8988T (cell line): ENCODE results near the gene RBMXL3.
"Not testable (repeated sequence)": the region's sequence is repeated elsewhere in the genome, so short reads cannot be mapped to it uniquely, and the experiment has no call there.

Source experiments
- DNase-seq: peaks from one replicate; pipeline ENCODE4 v3.0.0; 2011

RBMXL3 gene

DNA sequence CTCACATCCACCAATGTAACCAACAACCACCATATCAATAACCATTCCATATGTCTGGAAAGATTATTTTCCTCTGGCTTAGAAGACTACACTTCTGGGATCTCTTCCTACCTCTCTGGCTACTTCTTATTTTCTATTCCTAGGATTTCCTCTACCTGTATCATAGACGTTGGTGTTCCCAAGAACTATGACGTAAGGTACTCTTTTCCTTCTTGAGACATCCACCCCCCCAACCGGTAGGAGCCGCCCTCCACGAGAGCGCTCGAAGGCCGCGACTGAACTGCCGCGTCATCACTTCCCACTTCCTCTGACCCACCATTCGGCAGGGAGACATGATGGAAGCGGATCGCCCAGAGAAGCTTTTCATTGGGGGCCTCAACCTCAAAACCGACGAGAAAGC lies at the start of gene RBMXL3:
TSS of gene RBMXL3 (plus strand) at position 301 of the 400 bp plus-strand sequence. CDS start at position 333, 32 bp downstream.
- DNase-seq: no peak

DNA sequence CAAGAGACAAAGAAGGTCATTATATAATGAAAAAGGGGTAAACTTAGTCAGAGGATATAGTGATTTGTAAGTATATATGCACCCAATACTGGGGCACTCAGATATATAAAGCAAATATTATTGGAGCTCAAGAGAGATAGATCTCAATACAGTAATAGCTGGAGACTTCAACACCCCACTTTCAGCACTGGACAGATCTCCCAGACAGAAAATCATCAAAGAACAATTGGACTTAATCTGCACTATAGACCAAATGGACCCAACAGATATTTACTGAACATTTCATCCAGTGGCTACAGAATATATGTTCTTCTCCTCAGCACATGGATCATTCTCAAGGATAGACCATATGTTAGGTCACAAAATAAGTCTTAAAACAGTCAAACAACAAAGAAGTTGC lies 47.2 kb upstream of the RBMXL3 start:
- DNase-seq: no peak

DNA sequence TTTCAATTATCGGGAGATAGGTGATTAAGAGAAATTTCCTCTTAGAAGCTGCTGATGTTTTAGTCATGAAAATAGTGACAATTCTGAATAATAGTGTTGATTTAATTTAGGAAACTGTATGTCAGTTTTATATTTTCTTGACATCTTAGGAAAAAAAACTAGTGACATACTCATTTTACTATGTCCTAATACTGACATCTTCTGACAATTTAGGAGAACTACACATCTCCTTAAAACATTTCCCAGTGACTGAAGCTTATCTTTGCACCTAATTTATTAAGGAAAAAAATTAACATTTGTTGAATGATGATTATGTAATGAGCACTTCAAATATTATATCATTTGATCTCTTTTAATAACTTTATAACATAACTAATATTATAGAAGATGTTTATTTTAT lies 42.0 kb upstream of the RBMXL3 start:
- no peak for DNase-seq

DNA sequence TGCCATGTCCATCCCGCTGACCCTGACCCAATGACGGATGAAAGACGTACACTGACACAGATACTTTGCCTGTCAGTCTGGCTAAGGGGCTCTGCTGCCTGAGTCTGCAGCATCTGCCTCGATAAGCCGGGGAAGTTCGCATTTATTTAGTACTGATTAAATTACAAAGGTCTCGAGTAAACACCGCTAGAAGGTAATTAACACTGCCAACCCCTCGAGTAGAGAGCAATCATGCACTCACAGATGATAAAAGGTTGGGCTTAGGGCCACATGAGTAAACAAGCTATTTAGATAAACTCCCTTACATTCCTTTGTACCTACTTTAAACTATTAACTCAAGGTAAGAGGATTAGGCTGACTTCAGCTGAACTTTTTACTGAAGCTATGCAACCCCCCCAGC lies 16.0 kb upstream of the RBMXL3 start:
- no peak for DNase-seq

DNA sequence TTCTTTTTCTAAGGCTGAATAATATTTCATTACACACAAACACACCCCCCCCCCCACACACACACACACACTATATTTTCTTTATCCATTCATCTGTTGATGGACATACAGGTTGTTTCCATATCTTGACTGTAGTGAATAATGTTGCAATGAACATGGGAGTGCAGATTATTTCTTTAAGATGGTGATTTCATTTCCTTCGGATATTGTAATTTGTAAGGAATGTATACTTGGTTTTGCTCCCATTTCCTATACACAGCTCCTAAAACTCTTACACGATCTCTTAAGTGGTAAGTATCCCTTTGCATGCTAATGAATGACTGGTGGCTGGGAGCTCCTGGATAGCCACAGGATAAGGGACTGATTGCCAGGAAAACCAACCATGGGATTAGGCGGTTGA lies 14.7 kb upstream of the RBMXL3 start:
- no peak for DNase-seq

DNA sequence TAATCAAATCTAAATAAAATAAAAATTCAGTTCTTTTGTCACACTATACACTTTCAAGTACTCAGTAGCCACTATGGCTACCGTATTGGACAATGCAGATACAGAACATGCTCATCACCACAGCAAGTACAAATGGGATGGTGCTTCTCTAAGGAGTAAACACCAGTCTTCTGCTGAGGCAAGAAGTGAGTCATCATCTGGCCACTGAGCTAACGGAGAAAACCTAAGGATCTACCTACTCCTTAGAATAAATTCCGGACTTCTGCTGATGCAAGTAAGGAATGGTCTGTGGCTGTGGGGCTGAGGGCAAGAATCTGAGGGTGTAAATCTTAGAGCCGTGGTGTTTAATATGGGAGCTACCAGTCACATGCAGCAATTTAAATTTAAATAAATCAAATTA lies 11.3 kb upstream of the RBMXL3 start:
- no peak for DNase-seq

DNA sequence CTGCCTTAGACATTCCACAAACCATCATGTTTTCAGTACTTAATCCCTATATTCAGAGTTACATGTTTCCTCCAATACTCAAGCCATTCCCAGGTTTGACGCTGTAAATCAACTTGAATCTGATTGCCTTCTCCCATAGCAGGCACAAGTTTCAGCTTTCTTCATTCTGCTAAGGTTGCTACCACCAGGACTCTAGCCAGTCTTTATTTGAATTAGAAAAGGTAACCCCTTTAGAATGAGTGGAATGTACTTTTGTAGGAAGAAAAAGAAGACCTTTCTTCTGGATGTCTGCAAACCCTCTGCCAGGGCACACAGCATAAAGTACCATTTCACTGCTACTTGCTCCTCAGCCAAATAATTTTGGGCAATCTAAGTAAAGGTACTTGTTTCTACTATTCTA lies 10.7 kb upstream of the RBMXL3 start:
- no peak for DNase-seq

DNA sequence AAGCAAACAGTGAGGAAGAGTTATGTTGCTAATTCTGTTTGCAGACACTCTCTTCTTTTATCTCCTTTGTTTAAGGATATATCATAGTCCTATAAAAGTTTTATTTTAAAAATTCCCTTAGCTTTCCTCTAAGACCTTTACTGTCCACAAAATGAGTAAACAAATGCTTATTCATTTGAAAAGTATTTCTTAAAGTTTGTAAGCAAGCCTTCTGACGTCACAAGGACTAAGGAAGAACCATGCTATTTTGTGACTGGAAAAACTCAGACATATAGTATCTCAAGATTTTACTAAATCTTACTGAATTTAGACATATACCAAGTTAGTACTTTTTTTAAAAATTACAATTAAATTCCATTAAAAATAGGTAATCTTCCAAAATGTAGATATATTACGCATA lies 5.2 kb upstream of the RBMXL3 start:
- no peak for DNase-seq

DNA sequence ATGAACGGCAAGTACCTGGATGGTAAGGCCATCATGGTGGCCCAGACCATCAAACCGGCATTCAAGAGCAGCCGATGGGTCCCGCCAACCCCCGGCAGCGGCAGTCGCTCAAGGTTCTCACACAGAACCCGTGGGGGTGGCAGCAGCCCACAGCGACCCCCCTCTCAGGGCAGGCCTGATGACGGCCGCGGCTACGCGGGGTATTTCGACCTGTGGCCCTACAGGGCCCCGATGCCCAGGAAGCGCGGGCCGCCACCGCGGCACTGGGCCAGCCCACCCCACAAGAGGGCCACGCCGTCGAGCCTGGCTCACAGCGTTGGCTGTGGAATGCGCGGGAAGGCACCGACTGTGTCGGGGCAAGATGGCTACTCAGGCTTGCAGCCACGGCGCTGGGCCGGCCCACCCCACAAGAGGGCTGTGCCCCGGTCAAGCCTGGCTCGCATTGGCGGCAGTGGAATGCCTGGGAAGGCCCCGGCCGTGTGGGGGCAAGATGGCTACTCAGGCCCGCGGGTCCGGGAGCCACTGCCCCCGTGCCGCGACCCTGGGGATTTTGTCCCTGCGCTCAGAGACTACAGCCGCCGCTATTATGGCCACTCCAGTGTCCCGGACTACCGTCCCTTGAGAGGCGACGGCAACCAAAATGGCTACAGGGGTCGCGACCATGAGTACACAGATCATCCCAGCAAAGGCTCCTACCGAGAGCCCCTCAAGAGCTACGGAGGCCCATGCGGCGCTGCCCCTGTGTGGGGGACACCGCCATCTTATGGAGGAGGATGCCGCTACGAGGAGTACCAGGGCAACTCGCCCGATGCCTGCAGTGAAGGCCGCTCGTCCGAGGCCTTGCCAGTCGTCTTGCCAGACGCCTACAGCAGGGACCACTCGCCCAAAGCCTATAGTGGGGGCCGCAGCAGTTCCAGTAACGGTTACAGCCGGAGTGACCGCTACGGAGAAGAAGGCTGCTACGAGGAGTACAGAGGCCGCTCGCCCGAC lies 731 bp downstream of the RBMXL3 start:
- no peak for DNase-seq

DNA sequence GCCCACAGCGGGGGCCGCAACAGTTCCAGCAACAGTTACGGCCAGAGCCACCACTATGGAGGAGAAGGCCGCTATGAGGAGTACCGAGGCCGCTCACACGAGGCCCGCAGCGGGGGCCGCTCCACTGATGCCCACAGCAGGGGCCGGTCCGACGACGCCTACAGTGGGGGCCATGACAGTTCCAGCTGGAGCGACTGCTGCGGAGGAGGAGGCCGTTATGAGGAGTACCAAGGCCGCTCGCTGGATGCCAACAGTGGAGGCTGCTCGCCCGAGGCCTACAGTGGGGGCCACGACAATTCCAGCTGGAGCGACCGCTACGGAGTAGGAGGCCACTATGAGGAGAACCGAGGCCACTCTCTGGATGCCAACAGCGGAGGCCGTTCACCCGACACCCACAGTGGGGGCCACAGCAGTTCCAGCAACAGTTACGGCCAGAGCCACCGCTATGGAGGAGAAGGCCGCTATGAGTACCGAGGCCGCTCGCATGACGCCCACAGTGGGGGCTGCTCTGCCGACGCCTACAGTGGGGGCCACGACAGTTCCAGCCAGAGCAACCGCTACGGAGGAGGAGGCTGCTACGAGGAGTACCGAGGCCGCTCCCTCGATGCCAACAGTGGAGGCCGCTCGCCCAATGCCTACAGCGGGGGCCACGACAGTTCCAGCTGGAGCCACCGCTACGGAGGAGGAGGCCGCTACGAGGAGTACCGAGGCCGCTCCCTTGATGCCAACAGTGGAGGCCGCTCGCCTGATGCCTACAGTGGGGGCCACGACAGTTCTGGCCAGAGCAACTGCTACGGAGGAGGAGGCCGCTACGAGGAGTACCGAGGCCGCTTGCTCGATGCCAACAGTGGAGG lies 1.7 kb downstream of the RBMXL3 start:
- no peak for DNase-seq

DNA sequence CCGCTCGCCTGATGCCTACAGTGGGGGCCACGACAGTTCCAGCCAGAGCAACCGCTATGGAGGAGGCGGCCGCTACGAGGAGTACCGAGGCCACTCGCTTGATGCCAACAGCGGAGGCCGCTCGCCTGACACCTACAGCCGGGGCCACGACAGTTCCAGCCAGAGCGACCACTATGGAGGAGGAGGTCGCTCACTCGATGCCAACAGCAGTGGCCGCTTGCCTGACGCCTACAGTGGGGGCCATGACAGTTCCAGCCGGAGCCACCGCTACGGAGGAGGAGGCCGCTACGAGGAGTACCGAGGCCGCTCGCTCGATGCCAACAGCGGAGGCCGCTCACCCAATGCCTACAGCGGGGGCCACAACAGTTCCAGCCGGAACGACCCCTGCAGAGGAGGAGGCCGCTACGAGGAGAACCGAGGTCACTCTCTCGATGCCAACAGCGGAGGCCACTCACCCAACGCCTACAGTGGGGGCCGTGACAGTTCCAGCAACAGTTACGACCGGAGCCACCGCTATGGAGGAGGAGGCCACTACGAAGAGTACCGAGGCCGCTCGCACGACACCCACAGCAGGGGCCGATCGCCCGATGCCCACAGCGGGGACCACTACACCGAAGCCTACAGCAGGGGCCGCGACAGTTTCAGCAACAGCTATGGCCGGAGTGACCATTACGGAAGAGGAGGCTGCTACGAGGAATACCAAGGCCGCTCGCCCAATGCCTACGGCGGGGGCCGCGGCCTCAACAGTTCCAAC lies 2.5 kb downstream of the RBMXL3 start:
- no peak for DNase-seq

DNA sequence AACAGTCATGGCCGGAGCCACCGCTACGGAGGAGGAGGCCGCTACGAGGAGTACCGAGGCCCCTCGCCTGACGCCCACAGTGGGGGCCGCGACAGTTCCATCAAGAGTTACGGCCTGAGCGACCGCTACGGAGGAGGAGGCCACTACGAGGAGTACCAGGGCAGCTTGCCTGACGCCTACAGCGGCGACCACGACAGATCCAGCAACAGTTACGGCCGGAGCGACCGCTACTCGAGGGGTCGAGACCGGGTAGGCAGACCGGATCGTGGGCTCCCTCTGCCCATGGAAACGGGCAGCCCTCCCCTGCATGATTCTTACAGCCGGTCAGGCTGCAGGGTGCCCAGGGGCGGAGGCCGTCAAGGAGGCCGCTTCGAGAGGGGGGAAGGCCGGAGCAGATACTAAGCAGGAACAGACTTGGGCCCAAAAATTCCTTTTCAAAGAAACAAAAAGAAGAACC lies 3.1 kb downstream of the RBMXL3 start:
- DNase-seq: no peak

DNA sequence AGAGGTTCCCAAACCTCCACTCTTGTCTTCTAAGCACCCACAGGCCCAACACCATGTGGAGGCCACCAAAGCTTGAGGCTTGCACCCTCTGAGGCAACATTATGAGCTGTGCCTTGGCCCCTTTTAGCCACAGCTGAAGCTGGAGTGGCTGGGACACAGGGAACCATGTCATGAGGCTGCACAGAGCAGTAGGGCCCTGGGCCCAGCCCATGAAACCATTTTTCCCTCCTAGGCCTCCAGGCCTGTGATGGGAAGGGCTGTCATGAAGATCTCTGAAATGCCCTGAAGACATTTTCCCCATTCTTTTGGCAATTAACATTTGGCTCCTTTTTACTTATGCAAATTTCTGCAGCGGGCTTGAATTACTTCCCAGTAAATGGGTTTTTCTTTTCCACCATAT lies 14.8 kb downstream of the RBMXL3 start:
- DNase-seq: no peak

DNA sequence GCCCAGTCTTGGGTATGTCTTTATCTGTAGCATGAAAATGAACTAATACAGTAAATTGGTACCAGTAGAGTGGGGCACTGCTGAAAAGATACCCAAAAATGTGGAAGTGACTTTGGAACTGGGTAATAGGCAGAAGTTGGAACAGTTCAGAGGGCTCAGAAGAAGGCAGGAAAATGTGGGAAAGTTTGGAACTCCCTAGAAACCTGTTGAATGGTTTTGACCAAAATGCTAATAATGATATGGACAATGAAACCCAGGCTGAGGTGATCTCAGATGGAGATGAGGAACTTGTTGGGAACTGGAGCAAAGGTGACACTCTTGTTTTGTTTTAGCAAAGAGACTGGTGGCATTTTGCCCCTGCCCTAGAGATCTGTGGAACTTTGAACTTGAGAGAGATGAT lies 20.3 kb downstream of the RBMXL3 start:
- DNase-seq: not testable (repeated sequence)

DNA sequence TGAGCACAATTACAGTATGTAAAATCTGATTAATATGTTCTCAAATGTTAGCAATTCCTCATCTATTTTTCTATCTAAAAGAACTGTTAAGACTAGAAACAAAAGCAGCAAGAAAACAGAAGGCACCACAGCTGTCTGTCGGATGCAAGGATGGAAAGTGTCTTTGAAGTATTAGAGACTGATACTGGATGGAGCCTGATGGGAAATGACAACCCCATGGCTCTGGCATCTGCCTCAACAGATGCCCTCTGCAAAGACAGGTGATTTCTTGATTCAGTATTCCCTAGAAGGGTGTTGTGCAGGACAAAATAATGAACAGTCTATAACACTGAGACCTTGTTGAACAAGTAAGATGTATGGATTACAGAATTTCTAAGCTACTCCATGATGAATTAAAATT lies 24.9 kb downstream of the RBMXL3 start:
- no peak for DNase-seq

DNA sequence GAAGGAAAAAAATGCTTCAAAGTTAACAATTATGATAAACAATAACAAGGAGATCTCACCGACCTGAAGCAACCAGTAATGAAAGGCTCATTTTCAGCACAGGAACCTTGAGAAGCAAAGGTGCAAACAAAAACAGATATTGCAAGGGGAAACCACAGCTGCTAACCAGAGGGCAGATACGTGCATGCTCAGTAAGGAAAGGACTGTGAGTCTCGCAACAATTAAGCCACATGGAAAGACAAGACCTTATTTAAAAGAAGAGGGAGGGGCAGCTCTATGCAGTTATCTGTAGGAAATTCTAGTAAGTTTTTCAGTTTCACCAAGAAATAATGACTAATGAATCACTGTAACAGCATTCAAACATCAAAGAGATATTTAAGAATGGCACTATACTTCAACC lies 25.4 kb downstream of the RBMXL3 start:
- DNase-seq: no peak

DNA sequence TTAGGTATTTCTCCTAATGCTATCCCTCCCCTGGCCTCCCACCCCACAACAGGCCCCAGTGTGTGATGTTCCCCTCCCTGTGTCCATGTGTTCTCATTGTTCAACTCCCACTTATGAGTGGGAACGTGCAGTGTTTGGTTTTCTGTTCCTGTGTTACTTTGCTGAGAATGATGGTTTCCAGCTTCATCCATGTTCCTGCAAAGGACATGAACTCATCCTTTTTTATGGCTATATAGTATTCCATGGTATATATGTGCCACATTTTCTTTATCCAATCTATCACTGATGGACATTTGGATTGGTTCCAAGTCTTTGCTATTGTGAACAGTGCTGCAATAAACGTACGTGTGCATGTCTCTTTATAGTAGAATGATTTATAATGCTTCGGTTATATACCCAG lies 28.1 kb downstream of the RBMXL3 start:
- DNase-seq: not testable (repeated sequence)

DNA sequence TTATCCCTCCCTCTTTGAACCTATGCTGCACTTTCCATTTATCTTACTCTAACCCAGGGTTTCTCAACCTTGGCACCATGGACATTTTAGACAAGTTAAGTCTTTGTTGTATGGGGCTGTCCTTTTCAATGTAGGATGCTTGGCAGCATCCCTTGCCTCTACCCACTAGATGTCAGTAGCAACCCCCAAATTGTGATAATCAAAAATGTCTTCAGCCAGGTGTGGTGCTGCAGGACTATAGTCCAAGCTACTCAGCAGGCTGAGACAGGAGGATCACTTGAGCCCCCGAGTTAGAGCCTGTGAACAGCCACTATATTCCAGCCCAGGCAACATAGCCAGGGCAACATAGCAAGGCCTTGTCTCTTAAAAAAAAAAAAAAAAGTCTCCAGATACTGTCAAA lies 37.7 kb downstream of the RBMXL3 start:
- no peak for DNase-seq

DNA sequence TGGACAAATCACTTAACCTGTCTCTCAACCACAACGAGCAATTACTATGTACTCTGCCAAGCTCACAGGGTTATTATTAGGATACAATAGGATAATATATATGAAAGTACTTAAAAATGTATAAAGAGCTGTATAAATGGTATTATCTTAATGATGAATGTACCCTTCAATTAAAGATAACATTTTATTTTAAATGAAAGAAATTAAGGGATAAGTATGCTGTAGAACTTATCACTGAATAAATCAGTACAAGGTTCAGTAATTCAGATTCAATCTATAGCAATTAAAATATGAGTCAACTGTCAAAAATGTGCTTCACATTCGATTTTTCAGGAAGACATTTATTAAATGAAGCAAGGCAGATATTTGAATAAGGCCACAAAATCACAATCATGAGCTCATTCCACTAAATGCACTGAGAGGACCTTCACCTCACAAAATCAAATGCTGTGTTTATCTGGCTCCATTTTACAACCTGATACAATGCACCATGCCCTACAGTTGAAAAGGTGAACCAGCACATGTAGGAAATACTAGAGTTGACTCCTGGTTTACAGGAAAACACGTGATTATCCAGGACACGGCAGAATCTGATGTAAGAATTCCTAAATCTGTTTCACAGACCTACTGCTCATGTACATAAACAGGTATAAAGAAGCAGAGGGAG lies 40.3 kb downstream of the RBMXL3 start:
- DNase-seq: no peak

DNA sequence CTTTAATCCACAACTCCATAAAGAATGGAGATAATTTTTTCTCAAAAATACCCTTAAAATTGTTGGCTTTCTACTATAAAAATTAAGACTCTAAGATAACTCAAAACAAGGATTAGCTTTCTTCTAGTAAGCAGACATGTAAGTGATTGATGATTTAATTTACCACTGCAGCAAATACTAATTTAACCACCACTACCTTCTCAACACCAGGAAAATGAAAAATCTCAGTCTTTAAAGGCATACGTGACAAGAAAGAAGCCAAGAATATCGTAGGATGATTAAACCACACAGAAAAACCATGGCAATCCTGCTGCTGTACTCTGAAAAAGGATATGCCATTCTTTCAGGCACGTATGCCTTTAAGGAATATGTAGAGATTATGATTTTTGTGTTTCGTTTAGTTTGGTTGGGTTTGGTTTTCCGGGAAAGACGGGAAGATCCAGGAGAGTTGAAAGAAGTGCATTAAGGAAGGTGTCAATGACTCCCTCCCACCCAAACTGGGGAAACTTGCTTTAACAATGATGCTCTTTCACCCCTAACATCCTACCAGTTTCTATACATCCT lies 43.8 kb downstream of the RBMXL3 start:
- DNase-seq: no peak

DNA sequence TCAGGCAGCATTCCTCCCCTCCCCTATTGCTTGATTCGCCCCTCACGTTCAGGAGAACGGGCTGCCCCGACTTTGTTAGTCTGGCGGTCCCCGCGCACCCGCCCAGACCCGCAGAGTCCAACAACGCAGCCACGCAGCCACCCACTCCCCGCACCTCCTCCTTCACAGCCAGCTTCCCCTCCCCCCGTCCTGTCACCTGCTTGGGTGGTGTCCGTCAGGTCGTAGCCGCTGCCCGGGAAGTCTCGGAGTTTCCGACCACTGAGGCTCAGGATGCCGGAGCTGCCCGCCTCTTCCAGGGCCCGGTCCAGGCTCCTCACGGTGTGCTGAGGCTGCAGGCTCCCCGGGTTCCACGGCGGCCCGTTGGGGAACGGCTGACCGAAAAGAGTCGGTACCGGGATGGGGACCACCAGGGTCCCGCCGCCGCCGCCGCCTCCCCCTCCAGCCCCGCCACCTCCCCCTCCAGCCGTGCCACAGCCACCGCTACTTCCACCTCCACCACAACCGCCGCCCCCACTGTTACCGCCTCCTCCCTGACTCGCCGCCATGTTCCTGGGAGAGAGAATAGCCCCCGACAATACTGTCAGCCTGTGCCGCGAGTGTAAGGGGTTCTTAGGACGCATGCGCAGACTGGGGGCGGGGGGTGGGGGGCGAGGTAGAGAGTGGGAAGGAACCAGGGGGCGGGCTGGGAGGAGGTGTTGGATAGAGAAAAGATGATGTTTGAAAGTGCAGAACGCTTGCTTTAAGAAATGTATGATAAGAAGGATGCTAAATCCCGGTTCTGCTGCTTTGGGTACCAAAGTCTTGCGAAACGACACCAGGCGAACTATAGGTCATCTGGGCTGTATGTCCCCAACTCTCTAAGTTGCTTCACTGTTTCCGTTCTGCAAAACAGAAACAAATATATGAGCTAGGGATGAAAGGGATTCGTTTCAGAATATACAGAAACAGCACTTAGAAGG lies 44.6 kb downstream of the RBMXL3 start, which contains the start of gene LRCH2:
TSS of gene LRCH2 (minus strand) at position 600 of the 959 bp plus-strand sequence. CDS start at position 545, 55 bp downstream.
- no peak for DNase-seq
